ENCODE results near the gene DOCK2.
"Not testable (repeated sequence)": the region's sequence is repeated elsewhere in the genome, so short reads cannot be mapped to it uniquely, and the experiment has no call there.

The DOCK2 gene

GRCh38 chr5:169762338-169763095 lies 125.4 kb downstream of the DOCK2 start:
- no peak for DNase-seq

- DNase-seq, result no peak
Observed at GRCh38 chr5:169763376-169764017, 126.4 kb downstream of the DOCK2 start.

DNA sequence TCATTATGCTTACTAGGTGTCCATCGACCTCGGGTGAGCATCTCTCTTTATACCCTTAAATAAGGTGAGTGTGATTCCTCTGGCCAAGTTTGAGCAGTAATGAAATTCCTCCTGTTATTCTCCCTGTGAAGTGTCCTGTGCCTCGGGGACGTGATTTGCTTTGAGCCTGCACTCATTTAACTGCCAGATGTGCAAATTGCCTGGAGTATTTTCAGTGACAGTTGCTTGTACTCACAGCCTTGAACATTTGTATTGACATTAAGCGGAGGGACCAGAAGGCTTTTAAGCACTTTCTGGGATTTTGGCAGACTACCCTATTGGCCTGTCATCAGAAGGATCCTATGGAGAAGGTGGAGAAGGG lies 126.9 kb downstream of the DOCK2 start:
- DNase-seq, result no peak

DNA sequence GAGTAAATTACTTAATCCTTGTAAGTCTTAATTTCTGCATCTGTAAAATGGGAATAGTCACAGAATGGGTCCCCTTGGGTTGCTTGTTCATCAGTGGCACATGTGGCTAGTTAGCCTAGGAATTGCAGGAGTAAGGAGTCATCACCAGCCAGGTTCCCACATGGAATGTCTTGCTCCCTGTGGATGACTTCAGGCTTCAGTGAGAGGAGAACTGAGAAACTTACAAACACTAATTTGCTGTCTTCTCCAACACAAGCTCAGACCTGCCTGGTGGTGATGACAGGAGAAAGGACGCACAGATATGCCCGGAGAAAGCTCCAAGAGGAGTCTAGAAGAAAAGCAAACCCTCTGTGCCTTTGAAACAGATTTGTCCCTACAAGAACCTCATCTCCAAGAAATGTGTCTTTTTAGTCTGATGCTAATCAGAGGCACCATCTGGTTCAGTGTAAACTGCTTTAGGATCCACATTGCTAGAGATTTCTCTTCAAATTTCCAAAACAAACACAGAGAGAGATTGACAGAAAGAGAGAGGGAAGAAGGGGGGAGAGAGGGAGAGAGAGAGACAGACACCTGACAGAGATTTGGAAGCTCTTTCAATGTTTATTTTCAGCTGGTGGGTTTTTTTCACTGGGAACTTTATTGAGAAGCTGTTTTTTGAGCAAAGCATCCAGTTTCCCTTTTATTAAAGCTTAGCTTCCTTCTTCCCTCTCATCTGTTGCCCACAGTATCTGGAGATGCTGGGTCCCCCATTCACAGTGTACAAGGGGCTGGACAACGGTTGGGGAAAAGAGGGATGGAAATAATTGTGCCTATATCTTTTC lies 128.3 kb downstream of the DOCK2 start:
- no peak for DNase-seq

DNA sequence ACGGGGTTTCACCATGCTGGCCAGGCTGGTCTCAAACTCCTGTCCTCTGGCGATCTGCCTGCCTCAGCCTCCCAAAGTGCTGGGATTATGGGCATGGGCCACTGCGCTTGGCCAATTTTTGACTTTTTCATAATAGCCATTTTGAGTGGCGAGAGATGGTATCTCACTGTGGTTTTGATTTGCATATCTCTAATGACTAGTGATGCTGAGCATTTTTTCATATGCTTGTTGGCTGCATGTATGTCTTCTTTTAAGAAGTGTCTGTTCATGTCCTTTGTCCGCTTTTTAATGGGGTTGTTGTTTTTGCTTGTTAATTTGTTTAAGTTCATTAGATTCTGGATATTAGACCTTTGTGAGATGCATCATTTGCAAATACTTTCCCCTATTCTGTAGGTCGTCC lies 129.9 kb downstream of the DOCK2 start:
- DNase-seq, result not testable (repeated sequence)

DNA sequence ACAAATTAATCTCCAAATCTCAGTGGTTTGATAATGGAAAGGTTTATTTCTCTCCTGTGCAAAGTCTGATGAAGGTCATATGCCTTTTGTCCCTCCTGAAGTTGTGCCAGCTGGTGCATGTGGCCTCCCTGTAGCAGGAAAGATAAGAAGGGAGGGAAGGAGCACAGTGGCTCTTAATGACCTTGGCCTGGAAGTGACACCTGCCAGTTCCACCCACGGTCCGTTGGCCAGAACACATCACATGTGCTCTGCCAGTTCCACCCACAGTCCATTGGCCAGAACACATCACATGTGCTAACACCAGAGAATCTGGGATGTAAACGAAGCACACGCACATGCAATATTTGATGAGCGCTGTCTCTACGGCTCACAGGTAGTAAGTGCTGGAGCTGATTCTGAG lies 130.9 kb downstream of the DOCK2 start:
- no peak for DNase-seq

GRCh38 chr5:169768416-169768815 lies 131.3 kb downstream of the DOCK2 start:
- no peak for DNase-seq

DNA sequence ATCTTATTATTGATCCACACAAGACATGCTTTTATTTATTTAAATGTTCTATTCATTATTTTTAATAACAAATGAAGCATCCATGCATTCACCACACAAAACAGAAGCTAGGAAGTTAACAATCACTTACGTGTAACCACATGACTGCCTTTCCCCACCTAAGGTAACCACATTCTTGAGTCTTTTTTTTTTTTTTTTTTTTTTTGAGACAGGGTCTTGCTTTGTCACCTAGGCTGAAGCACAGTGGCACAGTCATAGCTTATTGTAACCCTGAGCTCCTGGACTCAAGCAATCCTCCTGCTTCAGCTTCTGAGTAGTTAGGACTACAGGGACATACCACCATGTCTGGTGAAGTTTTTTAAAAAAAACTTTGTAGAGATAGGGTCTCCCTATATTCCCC lies 133.0 kb downstream of the DOCK2 start:
- no peak for DNase-seq

- no peak for DNase-seq
Observed at GRCh38 chr5:169772256-169772655, 135.2 kb downstream of the DOCK2 start.

GRCh38 chr5:169772688-169773087 lies 135.6 kb downstream of the DOCK2 start:
- no peak for DNase-seq

- no peak for DNase-seq
Observed at GRCh38 chr5:169777159-169777558, 140.1 kb downstream of the DOCK2 start.

- no peak for DNase-seq
Observed at GRCh38 chr5:169778622-169779596, 141.8 kb downstream of the DOCK2 start.

DNA sequence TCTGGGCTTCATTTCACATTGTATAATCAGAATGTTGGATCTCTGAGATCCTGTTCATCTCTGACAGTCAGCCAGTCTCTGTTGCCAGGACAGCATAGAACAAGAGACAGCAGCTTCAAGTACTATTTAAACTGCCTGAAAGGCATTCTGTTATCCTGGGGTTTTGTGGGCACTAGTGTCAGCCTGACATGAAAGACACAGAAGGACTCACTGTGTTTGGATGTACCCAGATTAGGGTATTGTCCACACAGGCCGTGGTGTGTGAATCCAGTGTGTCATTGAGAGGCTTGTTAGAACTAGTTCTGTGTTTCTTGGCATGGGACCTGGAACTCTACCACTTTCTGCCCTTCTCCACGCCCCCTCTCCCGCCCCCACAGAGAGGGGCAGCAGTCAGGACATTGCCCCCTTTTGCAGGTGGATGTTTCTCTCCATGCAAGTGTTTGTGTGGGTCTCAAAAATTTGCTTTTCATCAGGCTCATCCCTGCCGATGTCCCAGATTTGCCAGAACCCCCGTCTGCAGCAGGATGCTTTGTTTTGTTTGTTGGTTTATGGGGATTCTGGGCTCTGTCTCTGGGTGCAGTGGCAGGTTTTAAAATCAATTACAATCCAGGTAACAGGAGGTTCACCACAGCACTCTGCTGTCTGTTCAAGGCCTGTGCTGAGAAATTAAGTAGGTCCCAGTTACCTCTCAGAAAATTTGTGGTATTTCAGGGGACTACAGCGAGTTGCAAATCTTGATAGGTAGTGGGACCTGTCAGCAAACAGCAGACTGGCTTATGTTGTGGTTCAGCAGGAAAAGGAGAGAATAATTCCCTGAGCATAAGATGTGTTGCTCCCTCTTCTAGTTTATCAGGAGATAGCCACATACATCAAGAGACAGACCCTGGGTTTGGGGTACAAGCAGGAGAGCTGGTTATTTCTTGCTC lies 144.6 kb downstream of the DOCK2 start:
- no peak for DNase-seq

DNA sequence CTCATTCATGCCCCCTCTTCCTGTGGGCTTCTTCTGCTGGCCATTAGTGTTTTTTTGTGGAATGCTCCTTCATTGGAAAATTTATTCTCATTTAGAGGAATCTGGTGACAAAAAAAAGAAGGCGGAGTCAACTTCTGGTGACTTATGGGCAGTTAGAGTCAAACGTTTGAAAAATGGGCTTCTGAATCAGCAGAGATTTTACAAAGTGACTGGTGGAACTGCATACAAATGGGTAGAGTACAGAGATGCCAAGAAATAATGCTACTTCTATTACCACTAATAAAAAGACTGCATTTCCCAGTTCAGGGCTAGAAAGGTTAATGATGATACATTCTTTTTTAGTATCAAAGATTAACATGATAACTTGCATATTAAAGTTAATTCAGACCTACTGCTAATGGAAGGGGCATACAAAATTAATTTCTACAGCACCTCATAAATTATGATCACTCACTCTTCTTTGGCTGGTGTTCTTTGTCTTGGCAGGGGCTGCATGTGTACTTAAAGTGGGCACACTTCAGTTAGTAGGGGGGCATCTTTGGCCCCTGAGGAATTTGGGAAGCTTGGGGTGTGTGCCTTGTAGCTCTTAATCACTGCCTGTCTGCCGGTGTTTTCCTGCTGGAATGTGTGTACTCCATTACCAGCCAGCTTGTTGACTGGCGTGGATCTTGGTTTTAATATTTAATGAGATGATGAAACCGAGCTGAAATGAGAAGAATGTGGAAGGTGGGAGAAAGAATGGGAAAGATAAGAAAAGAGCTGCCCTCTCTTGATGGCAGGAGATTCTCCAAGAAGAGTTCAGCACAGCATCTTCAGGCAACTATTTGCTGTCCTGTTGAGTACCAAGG lies 148.9 kb downstream of the DOCK2 start:
- no peak for DNase-seq

DNA sequence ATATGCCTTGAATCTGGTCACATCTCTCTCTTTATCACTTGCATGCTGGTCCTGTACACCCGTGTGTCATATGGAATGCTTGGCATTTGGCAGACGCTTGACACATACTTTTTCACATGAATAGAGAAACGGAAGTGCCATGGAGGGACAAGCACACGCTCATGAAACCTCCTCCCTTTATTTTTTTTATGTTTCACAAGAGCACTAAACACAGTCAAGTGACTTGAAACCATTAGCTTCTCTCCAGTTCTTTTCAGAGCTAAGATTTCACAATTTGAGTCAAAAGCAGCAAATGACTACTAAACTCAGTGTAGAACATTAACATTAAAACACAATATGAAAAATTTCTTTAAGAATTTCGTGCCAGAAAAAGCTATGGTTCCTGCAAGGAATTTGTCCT lies 151.1 kb downstream of the DOCK2 start:
- no peak for DNase-seq

- DNase-seq, result no peak
Observed at GRCh38 chr5:169789417-169789940, 152.4 kb downstream of the DOCK2 start.

DNA sequence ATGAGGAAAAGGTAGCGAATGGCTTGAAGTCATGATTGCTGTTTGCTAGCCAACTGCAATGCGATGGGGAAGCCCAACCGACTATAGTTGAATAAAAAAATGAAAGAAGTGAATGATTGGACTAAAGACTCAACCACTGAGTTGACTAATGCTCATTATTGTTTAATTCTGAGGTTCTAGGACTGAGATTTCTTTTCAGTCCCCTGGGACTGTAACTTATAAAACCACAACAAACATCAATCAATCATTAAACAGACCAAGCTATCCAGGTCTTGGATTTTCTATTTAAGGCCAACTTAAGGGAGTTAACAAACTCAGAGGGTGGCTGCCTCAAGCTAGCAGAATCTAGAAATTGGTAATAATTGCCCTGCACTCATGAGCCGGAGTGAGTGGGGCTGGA lies 154.2 kb downstream of the DOCK2 start:
- no peak for DNase-seq

DNA sequence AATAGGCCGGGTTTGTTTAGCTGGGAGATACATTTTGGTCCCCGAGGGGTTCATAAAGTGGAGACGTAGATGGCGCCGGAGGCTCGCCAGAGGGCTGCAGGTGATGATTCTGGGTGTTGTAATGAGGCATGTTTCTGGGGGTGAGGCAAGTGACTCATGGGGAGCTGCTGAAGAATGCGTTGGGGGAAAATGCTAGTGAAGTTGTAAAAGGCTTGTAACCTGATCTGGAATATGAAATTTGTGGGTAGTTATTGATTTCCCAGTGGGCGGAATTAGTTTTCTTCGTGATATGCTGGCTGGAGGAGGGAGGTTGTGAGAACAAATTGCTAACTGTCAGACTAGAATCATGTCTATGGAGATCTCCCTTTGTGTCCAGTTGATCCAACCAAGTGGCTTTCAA lies 158.3 kb downstream of the DOCK2 start:
- no peak for DNase-seq

DNA sequence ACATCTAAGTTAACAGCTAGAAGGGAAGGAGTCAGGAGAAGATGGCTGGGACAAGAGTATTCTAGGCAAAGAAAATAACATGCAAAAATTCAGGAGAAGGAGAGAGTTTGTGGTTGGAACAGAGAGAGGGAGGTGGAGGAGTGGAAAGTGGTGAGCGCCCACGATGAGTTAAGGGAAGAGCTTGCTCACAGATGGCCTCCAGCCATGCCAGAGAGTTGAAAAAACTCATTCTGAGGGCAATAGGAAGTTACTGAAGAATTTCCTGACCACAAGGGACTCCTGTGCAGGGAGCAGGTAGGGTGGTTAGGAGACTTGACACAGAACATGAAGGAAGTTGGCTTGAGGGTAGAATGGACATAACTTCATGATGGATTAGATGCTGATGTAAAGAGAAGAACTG lies 159.7 kb downstream of the DOCK2 start:
- DNase-seq, result no peak

- DNase-seq, result no peak
Observed at GRCh38 chr5:169797577-169797976, 160.5 kb downstream of the DOCK2 start.

Measured in activated naive CD4-positive, alpha-beta T cell treated with anti-CD3 and anti-CD28 coated beads, Interleukin-2, amount 50 U/mL, for 16 hours (primary cell).